SK-N-SH treated with all-trans-retinoic acid at 6 μM for 48 hours (cell line): ENCODE results near the gene C11orf21.

Experiments
- ARNTL ChIP-seq: fragments of 450-650 bp; formaldehyde crosslinking; IDR thresholded peaks from 2 replicates; pipeline ENCODE4 v1.5.0; 2020; ENCODE audit warnings: low read depth, mild to moderate bottlenecking, moderate library complexity, borderline replicate concordance
- BACH2 ChIP-seq: fragments of 250-450 bp; sonication (Bioruptor Pico); IDR thresholded peaks from 2 replicates; pipeline ENCODE4 v1.9.0; 2021; ENCODE audit warnings: mild to moderate bottlenecking, borderline replicate concordance
- CSRNP3 ChIP-seq: fragments of 250-450 bp; sonication (Bioruptor Pico); IDR thresholded peaks from 2 replicates; pipeline ENCODE4 v1.5.1; 2021; ENCODE audit warnings: mild to moderate bottlenecking, moderate library complexity
- GLIS3 ChIP-seq: fragments of 250-450 bp; sonication (Bioruptor Pico); IDR thresholded peaks from 2 replicates; pipeline ENCODE4 v1.5.0; 2020; ENCODE audit warnings: mild to moderate bottlenecking, moderate library complexity
- OSR1 ChIP-seq: fragments of 250-450 bp; sonication (Bioruptor Pico); IDR thresholded peaks from 2 replicates; pipeline ENCODE4 v1.8.0; 2022; ENCODE audit warnings: moderate library complexity, mild to moderate bottlenecking, inconsistent platforms
- PATZ1 ChIP-seq: fragments of 250-450 bp; sonication (Bioruptor Pico); IDR thresholded peaks from 2 replicates; pipeline ENCODE4 v1.8.0; 2020; ENCODE audit warnings: mild to moderate bottlenecking, moderate library complexity, borderline replicate concordance
- PPARA ChIP-seq: fragments of 250-450 bp; sonication (Bioruptor Pico); IDR thresholded peaks from 2 replicates; pipeline ENCODE4 v1.5.0; 2020; ENCODE audit warnings: mild to moderate bottlenecking, borderline replicate concordance
- RARB ChIP-seq: fragments of 250-450 bp; sonication (Bioruptor Pico); IDR thresholded peaks from 2 replicates; pipeline ENCODE4 v1.8.0; 2021; ENCODE audit warnings: mild to moderate bottlenecking, moderate library complexity
- SNAI2 ChIP-seq: fragments of 250-450 bp; sonication (Bioruptor Pico); IDR thresholded peaks from 2 replicates; pipeline ENCODE4 v1.5.0; 2020; ENCODE audit warnings: mild to moderate bottlenecking, moderate library complexity
- TSHZ2 ChIP-seq: fragments of 250-450 bp; sonication (Bioruptor Pico); IDR thresholded peaks from 2 replicates; pipeline ENCODE4 v1.5.0; 2020; ENCODE audit warnings: mild to moderate bottlenecking, moderate library complexity
- ZFP3 ChIP-seq: fragments of 250-450 bp; sonication (Bioruptor Pico); IDR thresholded peaks from 2 replicates; pipeline ENCODE4 v1.5.0; 2020; ENCODE audit warnings: mild to moderate bottlenecking, moderate library complexity
- ZFP30 ChIP-seq: fragments of 450-650 bp; formaldehyde crosslinking; IDR thresholded peaks from 2 replicates; pipeline ENCODE4 v1.5.0; 2022; ENCODE audit warnings: mild to moderate bottlenecking, moderate library complexity
- ZNF70 ChIP-seq: fragments of 450-650 bp; formaldehyde crosslinking; IDR thresholded peaks from 2 replicates; pipeline ENCODE4 v1.5.0; 2020; ENCODE audit warnings: mild to moderate bottlenecking, moderate library complexity

GRCh38 chr11:2300290-2300935 is 1.3 kb downstream of the C11orf21 start:
- TF ChIP-seq ARNTL (CRISPR knock-in tag), result no peak
- TF ChIP-seq RARB (CRISPR knock-in tag), result no peak
- TF ChIP-seq PATZ1 (CRISPR knock-in tag), result no peak
- no peak for TF ChIP-seq ZFP30 (CRISPR knock-in tag)
- no peak for TF ChIP-seq CSRNP3 (CRISPR knock-in tag)
- TF ChIP-seq GLIS3 (CRISPR knock-in tag), result no peak
- no peak for TF ChIP-seq ZFP3 (CRISPR knock-in tag)
- no peak for TF ChIP-seq PPARA
- no peak for TF ChIP-seq OSR1
- TF ChIP-seq BACH2 (CRISPR knock-in tag), result no peak
- no peak for TF ChIP-seq SNAI2 (CRISPR knock-in tag)
- TF ChIP-seq ZNF70 (CRISPR knock-in tag), result no peak
- TF ChIP-seq TSHZ2 (CRISPR knock-in tag), result no peak
